ENCODE results near the gene C2CD2. TPM values are rescaled to one million over a fixed set of nuclear protein-coding genes. Genes with fewer than 3 reads are reported as not detected.

The C2CD2 gene
- total and polyA plus RNA-seq, 2 donors (not counting 1 experiment from before 2014, with no cell fraction given), result 6.8 to 11.9 TPM

- Histone ChIP-seq H3K9me3 (ENCODE audit: control extremely low read depth in 1 of 3, control insufficient read depth in 2 of 3, insufficient read depth in 1 of 3, low read length in 2 of 3) (no peaks in the 10 kb centered on the region), H2AFZ (ENCODE audit: insufficient read depth, low read depth, low read length, poor library complexity, severe bottlenecking) (no peak overlapping the region), H3K36me3 (replicated peaks in 1 of 2; ENCODE audit: control extremely low read depth in 1 of 2, control insufficient read depth in 1 of 2, extremely low read depth in 1 of 2, insufficient read depth in 2 of 2, low read length in 1 of 2) (peaks cover 0 to 29% of the 10 kb centered on the region in 2 experiments), H3K4me1 (ENCODE audit: control insufficient read depth in 2 of 2, insufficient read depth in 2 of 2, low read length in 2 of 2) (no peaks in the 10 kb centered on the region), H3K4me3 (ENCODE audit: control extremely low read depth in 1 of 5, extremely low read depth in 1 of 5, insufficient read depth in 1 of 5, low read depth in 2 of 5, low read length in 4 of 5) (no peak overlapping the region), H3K27ac (ENCODE audit: low read length in 2 of 2) (no peak overlapping the region), H3K79me2 (ENCODE audit: control insufficient read depth, insufficient read depth, low read length) (no peaks in the 10 kb centered on the region), H4K20me1 (ENCODE audit: control insufficient read depth, insufficient read depth, low read length, poor library complexity, severe bottlenecking) (no peaks in the 10 kb centered on the region), H3K27me3 (replicated peaks in 1 of 4; ENCODE audit: control extremely low read depth in 1 of 4, control insufficient read depth in 3 of 4, insufficient read depth in 4 of 4, low read length in 3 of 4) (no peaks in the 10 kb centered on the region), H3K4me2 (replicated peaks; ENCODE audit: low read depth, low read length, poor library complexity, severe bottlenecking) (no peak overlapping the region), H3K9ac (ENCODE audit: low read length) (no peak overlapping the region)
- Mint-ChIP-seq H3K27ac (no peak overlapping the region), H3K4me3 (no peak overlapping the region), H3K27me3 (no peaks in the 10 kb centered on the region), H3K9me3 (ENCODE audit: insufficient read depth) (no peaks in the 10 kb centered on the region), H3K4me1 (peaks cover 1% of the 10 kb centered on the region)
- WGBS (ENCODE audit: insufficient coverage), result 83% methylated on average over 2 of the region's 8 CpGs
- no peak for DNase-seq
- ChIA-PET CTCF (no interaction called here), POLR2A (no interaction called here)
- TF ChIP-seq EZH2 (IDR thresholded peaks at IDR 0.05; ENCODE audit: borderline replicate concordance, insufficient read depth, low read depth, low read length, poor library complexity, severe bottlenecking) (no peak), CTCF (IDR thresholded peaks at IDR 0.05) (no peak)
- no peak for ATAC-seq (ENCODE audit: low read depth)
- intact Hi-C loops (cut with micrococcal nuclease), result no loop called here
Measured at GRCh38 chr21:41848533-41848932, 105.3 kb downstream of the C2CD2 start.

GRCh38 chr21:41847066-41847804 is 106.6 kb downstream of the C2CD2 start:
- Mint-ChIP-seq H3K9me3 (ENCODE audit: insufficient read depth) (no peaks in the 10 kb centered on the region), H3K27ac (no peak overlapping the region), H3K27me3 (no peaks in the 10 kb centered on the region), H3K4me3 (no peak overlapping the region), H3K4me1 (peaks cover 1% of the 10 kb centered on the region)
- 90% methylated on average over 14 of the region's 21 CpGs for WGBS (ENCODE audit: insufficient coverage)
- DNase-seq, result no peak
- Histone ChIP-seq H3K4me2 (replicated peaks; ENCODE audit: low read depth, low read length, poor library complexity, severe bottlenecking) (no peak overlapping the region), H2AFZ (ENCODE audit: insufficient read depth, low read depth, low read length, poor library complexity, severe bottlenecking) (no peak overlapping the region), H3K36me3 (replicated peaks in 1 of 2; ENCODE audit: control extremely low read depth in 1 of 2, control insufficient read depth in 1 of 2, extremely low read depth in 1 of 2, insufficient read depth in 2 of 2, low read length in 1 of 2) (peaks cover 0 to 30% of the 10 kb centered on the region in 2 experiments), H3K79me2 (ENCODE audit: control insufficient read depth, insufficient read depth, low read length) (no peaks in the 10 kb centered on the region), H3K4me1 (ENCODE audit: control insufficient read depth in 2 of 2, insufficient read depth in 2 of 2, low read length in 2 of 2) (no peaks in the 10 kb centered on the region), H3K27me3 (replicated peaks in 1 of 4; ENCODE audit: control extremely low read depth in 1 of 4, control insufficient read depth in 3 of 4, insufficient read depth in 4 of 4, low read length in 3 of 4) (no peaks in the 10 kb centered on the region), H3K9ac (ENCODE audit: low read length) (no peak overlapping the region), H3K9me3 (ENCODE audit: control extremely low read depth in 1 of 3, control insufficient read depth in 2 of 3, insufficient read depth in 1 of 3, low read length in 2 of 3) (no peaks in the 10 kb centered on the region), H4K20me1 (ENCODE audit: control insufficient read depth, insufficient read depth, low read length, poor library complexity, severe bottlenecking) (no peaks in the 10 kb centered on the region), H3K4me3 (ENCODE audit: control extremely low read depth in 1 of 5, extremely low read depth in 1 of 5, insufficient read depth in 1 of 5, low read depth in 2 of 5, low read length in 4 of 5) (no peak overlapping the region), H3K27ac (ENCODE audit: low read length in 2 of 2) (no peak overlapping the region)
- TF ChIP-seq EZH2 (IDR thresholded peaks at IDR 0.05; ENCODE audit: borderline replicate concordance, insufficient read depth, low read depth, low read length, poor library complexity, severe bottlenecking), result no peak
- TF ChIP-seq CTCF (IDR thresholded peaks at IDR 0.05), result no peak
- CTCF ChIA-PET, result no interaction called here
- POLR2A ChIA-PET, result no interaction called here
- intact Hi-C loops (cut with micrococcal nuclease), result no loop called here
- ATAC-seq (ENCODE audit: low read depth), result no peak
